ENCODE results near the gene HEG1. TPM values are rescaled to one million over a fixed set of nuclear protein-coding genes. Genes with fewer than 3 reads are reported as not detected.
A peak's percentile ranks its signal among the peaks of the same experiment; 100 is the strongest.

HEG1 gene
- total RNA-seq, 1 experiment from 2014 or later = 14.6 TPM

DNA sequence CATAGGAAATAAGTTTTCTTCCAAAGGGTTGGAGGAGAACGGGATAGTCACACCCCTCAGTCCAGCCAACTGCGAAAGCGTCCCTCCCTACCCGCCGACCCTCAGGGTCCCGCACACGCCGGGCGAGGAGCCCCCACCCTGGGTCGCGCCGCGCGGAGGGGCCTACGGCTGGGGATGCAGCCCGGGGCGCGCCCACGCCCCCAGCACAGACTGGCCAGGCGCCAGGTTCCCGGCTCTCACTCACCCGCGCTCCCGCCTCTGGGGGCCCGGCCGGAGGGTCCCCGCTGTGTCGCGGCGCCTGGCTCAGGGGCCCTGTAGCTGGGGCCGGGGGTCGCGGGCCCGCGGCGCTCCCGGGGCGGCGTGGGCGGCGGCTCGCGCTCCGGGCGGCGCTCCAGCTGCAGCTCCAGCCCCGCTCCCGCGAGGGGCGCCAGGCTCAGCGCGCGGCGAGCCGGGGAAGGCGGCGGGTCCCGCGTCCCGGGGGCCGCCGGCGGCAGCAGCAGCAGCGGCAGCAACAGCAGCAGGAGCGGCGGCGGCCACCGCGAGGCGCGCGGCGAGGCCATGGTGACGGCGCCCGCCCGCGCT lies 375 bp downstream of the HEG1 start:
- H3K27ac Mint-ChIP-seq = no peak overlapping the region
- peaks cover 58% of the 10 kb centered on the region for H3K4me1 Mint-ChIP-seq
- ChIA-PET CTCF (no interaction called here), POLR2A (no interaction called here)
- ATAC-seq = peak; percentile 4
- DNase-seq (ENCODE audit: low spot score) = no peak
- peaks cover 46% of the 10 kb centered on the region for H3K27me3 Mint-ChIP-seq (ENCODE audit: low read depth)
- peak overlapping the region; percentile 89 for H3K4me3 Mint-ChIP-seq
- H3K9me3 Mint-ChIP-seq = no peaks in the 10 kb centered on the region
- TF ChIP-seq, protein P1, sequence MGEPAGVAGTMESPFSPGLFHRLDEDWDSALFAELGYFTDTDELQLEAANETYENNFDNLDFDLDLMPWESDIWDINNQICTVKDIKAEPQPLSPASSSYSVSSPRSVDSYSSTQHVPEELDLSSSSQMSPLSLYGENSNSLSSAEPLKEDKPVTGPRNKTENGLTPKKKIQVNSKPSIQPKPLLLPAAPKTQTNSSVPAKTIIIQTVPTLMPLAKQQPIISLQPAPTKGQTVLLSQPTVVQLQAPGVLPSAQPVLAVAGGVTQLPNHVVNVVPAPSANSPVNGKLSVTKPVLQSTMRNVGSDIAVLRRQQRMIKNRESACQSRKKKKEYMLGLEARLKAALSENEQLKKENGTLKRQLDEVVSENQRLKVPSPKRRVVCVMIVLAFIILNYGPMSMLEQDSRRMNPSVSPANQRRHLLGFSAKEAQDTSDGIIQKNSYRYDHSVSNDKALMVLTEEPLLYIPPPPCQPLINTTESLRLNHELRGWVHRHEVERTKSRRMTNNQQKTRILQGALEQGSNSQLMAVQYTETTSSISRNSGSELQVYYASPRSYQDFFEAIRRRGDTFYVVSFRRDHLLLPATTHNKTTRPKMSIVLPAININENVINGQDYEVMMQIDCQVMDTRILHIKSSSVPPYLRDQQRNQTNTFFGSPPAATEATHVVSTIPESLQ (CRISPR knock-in tag; IDR thresholded peaks at IDR 0.05) = no peak
- TF ChIP-seq TP53 (CRISPR knock-in tag; IDR thresholded peaks at IDR 0.05) = 0 out of 2 replicates have a peak, but pooled peaks have one; percentile 18
- H3K36me3 Mint-ChIP-seq = no peaks in the 10 kb centered on the region

DNA sequence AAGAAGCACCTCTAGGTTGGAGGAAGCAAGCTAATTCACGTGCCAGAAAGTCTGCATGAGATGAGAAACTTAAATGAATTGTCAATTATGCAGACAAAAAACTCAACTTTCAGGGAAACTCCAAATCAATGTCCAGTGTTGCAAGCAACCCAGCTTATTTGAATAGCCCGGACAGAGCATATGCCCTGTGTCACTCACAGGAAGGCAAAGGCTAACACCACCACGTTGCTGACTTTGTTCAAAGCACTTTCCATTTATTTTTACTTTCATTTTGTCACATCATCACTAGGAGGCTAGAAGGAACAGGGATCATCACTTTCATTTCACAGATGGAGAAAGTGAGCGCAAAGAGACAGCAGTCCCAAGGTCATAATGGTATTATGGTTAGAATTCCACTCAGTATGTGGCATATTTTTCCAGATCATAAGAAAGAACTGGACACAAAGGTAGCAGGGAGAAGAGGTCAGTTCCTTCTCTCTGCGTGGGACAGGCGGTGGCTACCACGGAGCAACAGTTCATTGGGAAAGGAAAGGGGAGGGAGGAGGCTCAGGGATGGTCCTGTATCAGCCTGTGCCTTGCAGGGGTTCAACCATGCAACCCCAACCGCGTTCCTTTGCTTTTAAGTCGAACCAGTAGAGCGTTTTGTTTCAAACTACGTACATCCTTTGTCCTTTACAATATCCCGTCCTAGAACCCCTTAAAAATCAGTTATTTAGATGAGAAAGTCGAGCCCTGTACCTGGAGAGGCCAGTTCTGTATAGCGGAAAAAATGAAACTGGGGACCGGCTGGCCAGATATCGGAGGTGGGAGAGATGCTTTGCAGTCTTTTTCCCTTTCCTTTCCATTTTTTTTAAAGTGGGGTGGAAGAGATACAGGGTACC lies 1.1 kb downstream of the HEG1 start:
- Mint-ChIP-seq H3K27ac (no peak overlapping the region), H3K4me1 (peaks cover 61% of the 10 kb centered on the region), H3K9me3 (no peaks in the 10 kb centered on the region), H3K27me3 (ENCODE audit: low read depth) (peaks cover 46% of the 10 kb centered on the region), H3K36me3 (no peaks in the 10 kb centered on the region), H3K4me3 (peak overlapping the region; percentile 89)
- no peak for ATAC-seq
- no peak for DNase-seq (ENCODE audit: low spot score)
- POLR2A ChIA-PET = no interaction called here
- CTCF ChIA-PET = no interaction called here
- TF ChIP-seq PRRX2 (CRISPR knock-in tag; IDR thresholded peaks at IDR 0.05) = no peak
- TF ChIP-seq, protein P2, sequence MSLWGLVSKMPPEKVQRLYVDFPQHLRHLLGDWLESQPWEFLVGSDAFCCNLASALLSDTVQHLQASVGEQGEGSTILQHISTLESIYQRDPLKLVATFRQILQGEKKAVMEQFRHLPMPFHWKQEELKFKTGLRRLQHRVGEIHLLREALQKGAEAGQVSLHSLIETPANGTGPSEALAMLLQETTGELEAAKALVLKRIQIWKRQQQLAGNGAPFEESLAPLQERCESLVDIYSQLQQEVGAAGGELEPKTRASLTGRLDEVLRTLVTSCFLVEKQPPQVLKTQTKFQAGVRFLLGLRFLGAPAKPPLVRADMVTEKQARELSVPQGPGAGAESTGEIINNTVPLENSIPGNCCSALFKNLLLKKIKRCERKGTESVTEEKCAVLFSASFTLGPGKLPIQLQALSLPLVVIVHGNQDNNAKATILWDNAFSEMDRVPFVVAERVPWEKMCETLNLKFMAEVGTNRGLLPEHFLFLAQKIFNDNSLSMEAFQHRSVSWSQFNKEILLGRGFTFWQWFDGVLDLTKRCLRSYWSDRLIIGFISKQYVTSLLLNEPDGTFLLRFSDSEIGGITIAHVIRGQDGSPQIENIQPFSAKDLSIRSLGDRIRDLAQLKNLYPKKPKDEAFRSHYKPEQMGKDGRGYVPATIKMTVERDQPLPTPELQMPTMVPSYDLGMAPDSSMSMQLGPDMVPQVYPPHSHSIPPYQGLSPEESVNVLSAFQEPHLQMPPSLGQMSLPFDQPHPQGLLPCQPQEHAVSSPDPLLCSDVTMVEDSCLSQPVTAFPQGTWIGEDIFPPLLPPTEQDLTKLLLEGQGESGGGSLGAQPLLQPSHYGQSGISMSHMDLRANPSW (CRISPR knock-in tag; conservative IDR thresholded peaks at IDR 0.05; ENCODE audit: low read depth) = no peak
- TF ChIP-seq NFYB (CRISPR knock-in tag; conservative IDR thresholded peaks at IDR 0.05; ENCODE audit: low read depth) = no peak
- no peak for TF ChIP-seq SMAD3 (CRISPR knock-in tag; IDR thresholded peaks at IDR 0.05; ENCODE audit: borderline replicate concordance)
- TF ChIP-seq, protein P3, sequence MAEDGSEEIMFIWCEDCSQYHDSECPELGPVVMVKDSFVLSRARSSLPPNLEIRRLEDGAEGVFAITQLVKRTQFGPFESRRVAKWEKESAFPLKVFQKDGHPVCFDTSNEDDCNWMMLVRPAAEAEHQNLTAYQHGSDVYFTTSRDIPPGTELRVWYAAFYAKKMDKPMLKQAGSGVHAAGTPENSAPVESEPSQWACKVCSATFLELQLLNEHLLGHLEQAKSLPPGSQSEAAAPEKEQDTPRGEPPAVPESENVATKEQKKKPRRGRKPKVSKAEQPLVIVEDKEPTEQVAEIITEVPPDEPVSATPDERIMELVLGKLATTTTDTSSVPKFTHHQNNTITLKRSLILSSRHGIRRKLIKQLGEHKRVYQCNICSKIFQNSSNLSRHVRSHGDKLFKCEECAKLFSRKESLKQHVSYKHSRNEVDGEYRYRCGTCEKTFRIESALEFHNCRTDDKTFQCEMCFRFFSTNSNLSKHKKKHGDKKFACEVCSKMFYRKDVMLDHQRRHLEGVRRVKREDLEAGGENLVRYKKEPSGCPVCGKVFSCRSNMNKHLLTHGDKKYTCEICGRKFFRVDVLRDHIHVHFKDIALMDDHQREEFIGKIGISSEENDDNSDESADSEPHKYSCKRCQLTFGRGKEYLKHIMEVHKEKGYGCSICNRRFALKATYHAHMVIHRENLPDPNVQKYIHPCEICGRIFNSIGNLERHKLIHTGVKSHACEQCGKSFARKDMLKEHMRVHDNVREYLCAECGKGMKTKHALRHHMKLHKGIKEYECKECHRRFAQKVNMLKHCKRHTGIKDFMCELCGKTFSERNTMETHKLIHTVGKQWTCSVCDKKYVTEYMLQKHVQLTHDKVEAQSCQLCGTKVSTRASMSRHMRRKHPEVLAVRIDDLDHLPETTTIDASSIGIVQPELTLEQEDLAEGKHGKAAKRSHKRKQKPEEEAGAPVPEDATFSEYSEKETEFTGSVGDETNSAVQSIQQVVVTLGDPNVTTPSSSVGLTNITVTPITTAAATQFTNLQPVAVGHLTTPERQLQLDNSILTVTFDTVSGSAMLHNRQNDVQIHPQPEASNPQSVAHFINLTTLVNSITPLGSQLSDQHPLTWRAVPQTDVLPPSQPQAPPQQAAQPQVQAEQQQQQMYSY (CRISPR knock-in tag; IDR thresholded peaks at IDR 0.05) = no peak
- TF ChIP-seq, protein P4, sequence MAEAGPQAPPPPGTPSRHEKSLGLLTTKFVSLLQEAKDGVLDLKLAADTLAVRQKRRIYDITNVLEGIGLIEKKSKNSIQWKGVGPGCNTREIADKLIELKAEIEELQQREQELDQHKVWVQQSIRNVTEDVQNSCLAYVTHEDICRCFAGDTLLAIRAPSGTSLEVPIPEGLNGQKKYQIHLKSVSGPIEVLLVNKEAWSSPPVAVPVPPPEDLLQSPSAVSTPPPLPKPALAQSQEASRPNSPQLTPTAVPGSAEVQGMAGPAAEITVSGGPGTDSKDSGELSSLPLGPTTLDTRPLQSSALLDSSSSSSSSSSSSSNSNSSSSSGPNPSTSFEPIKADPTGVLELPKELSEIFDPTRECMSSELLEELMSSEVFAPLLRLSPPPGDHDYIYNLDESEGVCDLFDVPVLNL (CRISPR knock-in tag; IDR thresholded peaks at IDR 0.05; ENCODE audit: borderline replicate concordance, low read depth) = no peak
- TF ChIP-seq, protein P5, sequence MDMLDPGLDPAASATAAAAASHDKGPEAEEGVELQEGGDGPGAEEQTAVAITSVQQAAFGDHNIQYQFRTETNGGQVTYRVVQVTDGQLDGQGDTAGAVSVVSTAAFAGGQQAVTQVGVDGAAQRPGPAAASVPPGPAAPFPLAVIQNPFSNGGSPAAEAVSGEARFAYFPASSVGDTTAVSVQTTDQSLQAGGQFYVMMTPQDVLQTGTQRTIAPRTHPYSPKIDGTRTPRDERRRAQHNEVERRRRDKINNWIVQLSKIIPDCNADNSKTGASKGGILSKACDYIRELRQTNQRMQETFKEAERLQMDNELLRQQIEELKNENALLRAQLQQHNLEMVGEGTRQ (CRISPR knock-in tag; IDR thresholded peaks at IDR 0.05) = no peak
- TF ChIP-seq, protein P6, sequence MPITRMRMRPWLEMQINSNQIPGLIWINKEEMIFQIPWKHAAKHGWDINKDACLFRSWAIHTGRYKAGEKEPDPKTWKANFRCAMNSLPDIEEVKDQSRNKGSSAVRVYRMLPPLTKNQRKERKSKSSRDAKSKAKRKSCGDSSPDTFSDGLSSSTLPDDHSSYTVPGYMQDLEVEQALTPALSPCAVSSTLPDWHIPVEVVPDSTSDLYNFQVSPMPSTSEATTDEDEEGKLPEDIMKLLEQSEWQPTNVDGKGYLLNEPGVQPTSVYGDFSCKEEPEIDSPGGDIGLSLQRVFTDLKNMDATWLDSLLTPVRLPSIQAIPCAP (CRISPR knock-in tag; IDR thresholded peaks at IDR 0.05) = no peak
- no peak for TF ChIP-seq ZNF138 (CRISPR knock-in tag; conservative IDR thresholded peaks at IDR 0.05)
- TF ChIP-seq, protein P7, sequence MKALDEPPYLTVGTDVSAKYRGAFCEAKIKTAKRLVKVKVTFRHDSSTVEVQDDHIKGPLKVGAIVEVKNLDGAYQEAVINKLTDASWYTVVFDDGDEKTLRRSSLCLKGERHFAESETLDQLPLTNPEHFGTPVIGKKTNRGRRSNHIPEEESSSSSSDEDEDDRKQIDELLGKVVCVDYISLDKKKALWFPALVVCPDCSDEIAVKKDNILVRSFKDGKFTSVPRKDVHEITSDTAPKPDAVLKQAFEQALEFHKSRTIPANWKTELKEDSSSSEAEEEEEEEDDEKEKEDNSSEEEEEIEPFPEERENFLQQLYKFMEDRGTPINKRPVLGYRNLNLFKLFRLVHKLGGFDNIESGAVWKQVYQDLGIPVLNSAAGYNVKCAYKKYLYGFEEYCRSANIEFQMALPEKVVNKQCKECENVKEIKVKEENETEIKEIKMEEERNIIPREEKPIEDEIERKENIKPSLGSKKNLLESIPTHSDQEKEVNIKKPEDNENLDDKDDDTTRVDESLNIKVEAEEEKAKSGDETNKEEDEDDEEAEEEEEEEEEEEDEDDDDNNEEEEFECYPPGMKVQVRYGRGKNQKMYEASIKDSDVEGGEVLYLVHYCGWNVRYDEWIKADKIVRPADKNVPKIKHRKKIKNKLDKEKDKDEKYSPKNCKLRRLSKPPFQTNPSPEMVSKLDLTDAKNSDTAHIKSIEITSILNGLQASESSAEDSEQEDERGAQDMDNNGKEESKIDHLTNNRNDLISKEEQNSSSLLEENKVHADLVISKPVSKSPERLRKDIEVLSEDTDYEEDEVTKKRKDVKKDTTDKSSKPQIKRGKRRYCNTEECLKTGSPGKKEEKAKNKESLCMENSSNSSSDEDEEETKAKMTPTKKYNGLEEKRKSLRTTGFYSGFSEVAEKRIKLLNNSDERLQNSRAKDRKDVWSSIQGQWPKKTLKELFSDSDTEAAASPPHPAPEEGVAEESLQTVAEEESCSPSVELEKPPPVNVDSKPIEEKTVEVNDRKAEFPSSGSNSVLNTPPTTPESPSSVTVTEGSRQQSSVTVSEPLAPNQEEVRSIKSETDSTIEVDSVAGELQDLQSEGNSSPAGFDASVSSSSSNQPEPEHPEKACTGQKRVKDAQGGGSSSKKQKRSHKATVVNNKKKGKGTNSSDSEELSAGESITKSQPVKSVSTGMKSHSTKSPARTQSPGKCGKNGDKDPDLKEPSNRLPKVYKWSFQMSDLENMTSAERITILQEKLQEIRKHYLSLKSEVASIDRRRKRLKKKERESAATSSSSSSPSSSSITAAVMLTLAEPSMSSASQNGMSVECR (CRISPR knock-in tag; IDR thresholded peaks at IDR 0.05; ENCODE audit: borderline replicate concordance) = no peak
- no peak for TF ChIP-seq TCF7 (CRISPR knock-in tag; IDR thresholded peaks at IDR 0.05; ENCODE audit: low read depth)
